Measurements from ENCODE around the gene IGSF23.
"Not testable (repeated sequence)": the region's sequence is repeated elsewhere in the genome, so short reads cannot be mapped to it uniquely, and the experiment has no call there.

Gene IGSF23

GRCh38 chr19:44590245-44591059 is 22.9 kb upstream of the IGSF23 start:
- DNase-seq = no peak
- Histone ChIP-seq H3K9me3 (no peaks in the 10 kb centered on the region), H3K4me3 (ENCODE audit: low read depth, low read length) (no peak overlapping the region), H3K36me3 (no peaks in the 10 kb centered on the region), H3K27me3 (no peaks in the 10 kb centered on the region), H3K4me1 (peaks cover 3% of the 10 kb centered on the region; the same call in 1 of the 2 replicates)
- no peak for TF ChIP-seq CTCF (IDR thresholded peaks at IDR 0.05; ENCODE audit: low read depth, low read length)

- not testable (repeated sequence) for H3K27me3 ChIP-seq; DNase-seq; H3K9me3 ChIP-seq; H3K4me1 ChIP-seq; H3K36me3 ChIP-seq; H3K4me3 ChIP-seq (ENCODE audit: low read depth, low read length)
These were observed 21.9 kb upstream of the IGSF23 start for GRCh38 chr19:44591340-44591993.

- peaks cover 3% of the 10 kb centered on the region; the same call in 1 of the 2 replicates for H3K4me1 ChIP-seq
- no peak overlapping the region for H3K4me3 ChIP-seq (ENCODE audit: low read depth, low read length)
These were observed 20.9 kb upstream of the IGSF23 start for GRCh38 chr19:44592451-44592890.

GRCh38 chr19:44593294-44593693 is 20.1 kb upstream of the IGSF23 start:
- DNase-seq = no peak
- Histone ChIP-seq H3K27me3 (no peaks in the 10 kb centered on the region), H3K4me3 (ENCODE audit: low read depth, low read length) (no peak overlapping the region), H3K4me1 (peaks cover 3% of the 10 kb centered on the region; the same call in 1 of the 2 replicates), H3K9me3 (no peaks in the 10 kb centered on the region), H3K36me3 (no peaks in the 10 kb centered on the region)
- TF ChIP-seq CTCF (IDR thresholded peaks at IDR 0.05; ENCODE audit: low read depth, low read length) = no peak

More at GRCh38 chr19:44592451-44592890, 20.9 kb upstream of the IGSF23 start:
- TF ChIP-seq CTCF (IDR thresholded peaks at IDR 0.05; ENCODE audit: low read depth, low read length) = no peak
- H3K9me3 ChIP-seq = no peaks in the 10 kb centered on the region
- no peaks in the 10 kb centered on the region for H3K36me3 ChIP-seq
- no peak for DNase-seq
- H3K27me3 ChIP-seq = no peaks in the 10 kb centered on the region

GRCh38 chr19:44593866-44594266 is 19.5 kb upstream of the IGSF23 start:
- H3K4me1 ChIP-seq; H3K4me3 ChIP-seq (ENCODE audit: low read depth, low read length); H3K9me3 ChIP-seq; DNase-seq; H3K27me3 ChIP-seq; H3K36me3 ChIP-seq: not testable (repeated sequence)

GRCh38 chr19:44596428-44597130 is 16.8 kb upstream of the IGSF23 start:
- Histone ChIP-seq H3K4me3 (ENCODE audit: low read depth, low read length) (no peak overlapping the region), H3K27me3 (no peaks in the 10 kb centered on the region; the same call in 1 of the 2 replicates), H3K36me3 (no peaks in the 10 kb centered on the region), H3K4me1 (no peaks in the 10 kb centered on the region), H3K9me3 (no peaks in the 10 kb centered on the region)
- DNase-seq = no peak
- TF ChIP-seq CTCF (IDR thresholded peaks at IDR 0.05; ENCODE audit: low read depth, low read length) = no peak
